ENCODE data around the gene ARHGEF38. TPM values are rescaled to one million over a fixed set of nuclear protein-coding genes. Genes with fewer than 3 reads are reported as not detected.
A peak's percentile ranks its signal among the peaks of the same experiment; 100 is the strongest.

ARHGEF38 gene
- total RNA-seq, 1 donor from 2014 or later, result 15.5 TPM

GRCh38 chr4:105631818-105632400 is 79.5 kb downstream of the ARHGEF38 start:
- H3K27ac ChIP-seq, result no peak overlapping the region
- ATAC-seq (no peak), DNase-seq (no peak)
- peaks cover 5% of the 10 kb centered on the region for H3K4me1 ChIP-seq
- no peaks in the 10 kb centered on the region for H3K9me3 ChIP-seq
- intact Hi-C loops (cut with DNase I), result no loop called here
- H3K36me3 ChIP-seq, result no peaks in the 10 kb centered on the region
- no peaks in the 10 kb centered on the region for H3K27me3 ChIP-seq
- H3K4me3 ChIP-seq, result no peak overlapping the region
- no peak for TF ChIP-seq CTCF (IDR thresholded peaks at IDR 0.05)

DNA sequence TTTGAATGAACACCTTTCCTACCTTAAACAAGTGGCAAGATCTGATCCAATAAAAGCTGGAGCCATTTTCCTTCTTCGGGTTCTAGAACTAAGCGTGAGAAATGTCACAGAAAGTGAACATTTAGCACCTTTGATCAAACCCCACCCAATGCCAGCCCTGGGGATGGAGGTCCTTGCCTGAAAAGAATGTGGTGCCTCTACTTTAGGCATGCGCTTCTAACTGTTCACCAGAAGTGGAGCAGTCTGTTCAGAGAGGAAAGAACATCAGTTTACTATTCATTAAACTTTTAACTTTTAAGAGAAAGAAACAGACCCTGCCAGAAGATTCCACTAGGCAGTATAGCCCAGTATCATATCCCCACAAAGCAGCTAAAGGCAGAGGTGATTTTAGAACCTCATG is 80.2 kb downstream of the ARHGEF38 start:
- Histone ChIP-seq H3K9me3 (no peaks in the 10 kb centered on the region), H3K27me3 (no peaks in the 10 kb centered on the region), H3K36me3 (no peaks in the 10 kb centered on the region), H3K4me3 (no peak overlapping the region), H3K27ac (no peak overlapping the region), H3K4me1 (peaks cover 12% of the 10 kb centered on the region)
- TF ChIP-seq CTCF (IDR thresholded peaks at IDR 0.05), result no peak
- DNase-seq, result no peak
- ATAC-seq, result no peak
- intact Hi-C loops (cut with DNase I), result no loop called here

DNA sequence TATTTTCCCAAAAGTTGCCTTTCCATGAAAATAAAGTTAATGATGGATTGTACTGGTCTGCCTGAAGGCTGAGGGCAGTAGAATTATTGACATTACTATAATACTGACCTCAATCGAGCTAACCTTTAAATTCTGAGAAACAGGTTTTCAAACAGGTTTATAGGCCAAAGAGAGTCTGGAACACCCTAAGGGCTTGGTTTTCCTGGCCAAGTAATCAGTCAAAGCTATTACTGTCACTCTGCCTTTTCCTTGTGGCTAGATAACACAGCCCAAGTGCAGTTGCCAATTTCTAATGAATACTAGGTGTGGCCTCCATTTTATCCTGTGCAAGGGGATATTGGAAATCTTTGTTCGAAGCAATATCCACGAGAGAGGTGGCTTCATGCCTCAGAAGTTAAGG is 80.8 kb downstream of the ARHGEF38 start:
- ATAC-seq (peak; percentile 68), DNase-seq (no peak)
- Histone ChIP-seq H3K36me3 (no peaks in the 10 kb centered on the region), H3K27me3 (no peaks in the 10 kb centered on the region), H3K4me3 (no peak overlapping the region), H3K9me3 (no peaks in the 10 kb centered on the region), H3K27ac (peak overlapping the region; percentile 14), H3K4me1 (peaks cover 17% of the 10 kb centered on the region)
- no peak for TF ChIP-seq CTCF (IDR thresholded peaks at IDR 0.05)
- intact Hi-C loops (cut with DNase I), result no loop called here

GRCh38 chr4:105634402-105635080 is 82.1 kb downstream of the ARHGEF38 start:
- intact Hi-C loops (cut with DNase I), result no loop called here
- H3K36me3 ChIP-seq, result no peaks in the 10 kb centered on the region
- DNase-seq (no peak), ATAC-seq (no peak)
- H3K9me3 ChIP-seq, result no peaks in the 10 kb centered on the region
- peaks cover 17% of the 10 kb centered on the region for H3K4me1 ChIP-seq
- TF ChIP-seq CTCF (IDR thresholded peaks at IDR 0.05), result no peak
- no peak overlapping the region for H3K4me3 ChIP-seq
- no peaks in the 10 kb centered on the region for H3K27me3 ChIP-seq
- peak overlapping the region; percentile 14 for H3K27ac ChIP-seq

- Histone ChIP-seq H3K36me3 (no peaks in the 10 kb centered on the region), H3K27me3 (no peaks in the 10 kb centered on the region), H3K27ac (no peak overlapping the region), H3K4me3 (no peak overlapping the region), H3K4me1 (peaks cover 17% of the 10 kb centered on the region), H3K9me3 (no peaks in the 10 kb centered on the region)
- intact Hi-C loops (cut with DNase I), result no loop called here
- no peak for TF ChIP-seq CTCF (IDR thresholded peaks at IDR 0.05)
- ATAC-seq, result peak; percentile 80
- peak; percentile 67 for DNase-seq
Observed at GRCh38 chr4:105637408-105638176, 85.2 kb downstream of the ARHGEF38 start.

All from upper lobe of right lung (tissue), 1 donor.